BJ (cell line): ENCODE measurements around the gene PRM1. TPM values are rescaled to one million over a fixed set of nuclear protein-coding genes. Genes with fewer than 3 reads are reported as not detected.
"Not testable (repeated sequence)": the region's sequence is repeated elsewhere in the genome, so short reads cannot be mapped to it uniquely, and the experiment has no call there.

Experiments used
- CTCF ChIA-PET: fragments of 350-600 bp; formaldehyde crosslinking; extraction: SDS; loops from one replicate; lab custom pipeline; 2021; ENCODE audit warnings: antibody characterized with exemption, inconsistent platforms; lab: Yijun Ruan, JAX
- POLR2A ChIA-PET: fragments of 300-600 bp; sonication (Branson Sonifier 250); formaldehyde crosslinking; extraction: SDS; loops from one replicate; lab custom pipeline; 2021; ENCODE audit warnings: antibody characterized with exemption; lab: Charles Lee
- DNase-seq: peaks from one replicate; pipeline ENCODE4 v3.0.0-alpha.2; 2011; ENCODE audit warnings: low read depth
- H3K27me3 ChIP-seq: 2 replicates; pipeline ENCODE4 v1.6.0; 2011; ENCODE audit warnings: low read length; ENCODE audit not compliant: control insufficient read depth, insufficient read depth
- H3K36me3 ChIP-seq: 2 replicates; pipeline ENCODE4 v1.5.1; 2011; ENCODE audit warnings: low read length; ENCODE audit not compliant: control insufficient read depth, insufficient read depth
- H3K4me3 ChIP-seq: 2 replicates; pipeline ENCODE4 v1.5.1; 2011; ENCODE audit warnings: low read depth, mild to moderate bottlenecking, control low read depth, low read length
- polyA plus RNA-seq: library from polyadenylated mRNA; depleted of rRNA; stranded (reverse); fragments of >200 nt; gene quantifications from 2 replicates; pipeline ENCODE4 v1.2.3, GENCODE V29; 2011
- TF ChIP-seq, protein P1 (sequence below): IDR thresholded peaks from 2 replicates; pipeline ENCODE4 v1.5.1; 2011; ENCODE audit warnings: low read depth, mild to moderate bottlenecking, control low read depth, inconsistent platforms, low read length, moderate library complexity; ENCODE audit not compliant: insufficient read depth

Gene PRM1
- polyA plus RNA-seq, 1 experiment: not detected

GRCh38 chr16:11296351-11296705, 15.2 kb upstream of the PRM1 start:
- no peaks in the 10 kb centered on the region for H3K27me3 ChIP-seq

DNA sequence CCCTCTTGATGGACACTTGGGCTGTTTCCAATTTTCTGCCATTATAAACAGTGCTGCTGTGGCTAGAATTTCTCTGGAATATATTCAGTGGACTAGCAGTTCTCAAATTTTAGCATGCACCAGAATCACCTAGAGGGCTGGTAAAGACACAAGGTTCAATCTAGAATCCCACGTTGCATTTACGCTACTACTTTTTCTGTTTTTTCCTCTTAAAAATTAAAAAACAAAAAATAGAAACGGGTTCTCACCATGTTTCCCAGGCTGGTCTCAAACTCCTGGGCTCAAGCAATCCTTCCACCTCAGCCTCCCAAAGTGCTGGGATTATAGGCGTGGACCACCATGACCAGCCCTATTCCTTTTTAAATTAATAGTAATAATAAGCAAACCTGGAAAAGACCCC, 14.5 kb upstream of the PRM1 start:
- ChIA-PET CTCF (no interaction called here), POLR2A (no interaction called here)
- no peak for DNase-seq
- Histone ChIP-seq H3K36me3 (no peaks in the 10 kb centered on the region), H3K27me3 (peaks cover 2% of the 10 kb centered on the region; the same call in 1 of the 2 replicates), H3K4me3 (no peak overlapping the region)
- TF ChIP-seq, protein P1, sequence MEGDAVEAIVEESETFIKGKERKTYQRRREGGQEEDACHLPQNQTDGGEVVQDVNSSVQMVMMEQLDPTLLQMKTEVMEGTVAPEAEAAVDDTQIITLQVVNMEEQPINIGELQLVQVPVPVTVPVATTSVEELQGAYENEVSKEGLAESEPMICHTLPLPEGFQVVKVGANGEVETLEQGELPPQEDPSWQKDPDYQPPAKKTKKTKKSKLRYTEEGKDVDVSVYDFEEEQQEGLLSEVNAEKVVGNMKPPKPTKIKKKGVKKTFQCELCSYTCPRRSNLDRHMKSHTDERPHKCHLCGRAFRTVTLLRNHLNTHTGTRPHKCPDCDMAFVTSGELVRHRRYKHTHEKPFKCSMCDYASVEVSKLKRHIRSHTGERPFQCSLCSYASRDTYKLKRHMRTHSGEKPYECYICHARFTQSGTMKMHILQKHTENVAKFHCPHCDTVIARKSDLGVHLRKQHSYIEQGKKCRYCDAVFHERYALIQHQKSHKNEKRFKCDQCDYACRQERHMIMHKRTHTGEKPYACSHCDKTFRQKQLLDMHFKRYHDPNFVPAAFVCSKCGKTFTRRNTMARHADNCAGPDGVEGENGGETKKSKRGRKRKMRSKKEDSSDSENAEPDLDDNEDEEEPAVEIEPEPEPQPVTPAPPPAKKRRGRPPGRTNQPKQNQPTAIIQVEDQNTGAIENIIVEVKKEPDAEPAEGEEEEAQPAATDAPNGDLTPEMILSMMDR: no peak

More at GRCh38 chr16:11296351-11296705, 15.2 kb upstream of the PRM1 start:
- Histone ChIP-seq H3K4me3 (no peak overlapping the region), H3K36me3 (no peaks in the 10 kb centered on the region)
- no peak for DNase-seq
- CTCF ChIA-PET: interaction anchor here (1.0 to 1.3 kb wide), 2 partner anchors 13 to 100 kb away, joined by 4 read pairs; no protein-coding TSS in a partner anchor
- POLR2A ChIA-PET: no interaction called here
- TF ChIP-seq, protein P1: no peak

- ChIA-PET POLR2A (no interaction called here), CTCF (interaction anchor here (0.7 kb wide), 1 partner anchor 64 kb away, joined by 4 read pairs; no protein-coding TSS in a partner anchor)
- no peak for DNase-seq
- H3K27me3 ChIP-seq: peaks cover 6% of the 10 kb centered on the region
- TF ChIP-seq, protein P1: no peak
- no peak overlapping the region for H3K4me3 ChIP-seq
- no peaks in the 10 kb centered on the region for H3K36me3 ChIP-seq
Measured at GRCh38 chr16:11292076-11292748, 11.1 kb upstream of the PRM1 start.

- peaks cover 6% of the 10 kb centered on the region for H3K27me3 ChIP-seq
- H3K36me3 ChIP-seq: no peaks in the 10 kb centered on the region
- DNase-seq: no peak
- no peak overlapping the region for H3K4me3 ChIP-seq
- TF ChIP-seq, protein P1: no peak
- CTCF ChIA-PET: no interaction called here
- POLR2A ChIA-PET: no interaction called here
Measured at GRCh38 chr16:11291091-11291703, 10.1 kb upstream of the PRM1 start.

- TF ChIP-seq, protein P1: no peak
- CTCF ChIA-PET: no interaction called here
Measured at GRCh38 chr16:11290102-11290893, 9.2 kb upstream of the PRM1 start.

DNA sequence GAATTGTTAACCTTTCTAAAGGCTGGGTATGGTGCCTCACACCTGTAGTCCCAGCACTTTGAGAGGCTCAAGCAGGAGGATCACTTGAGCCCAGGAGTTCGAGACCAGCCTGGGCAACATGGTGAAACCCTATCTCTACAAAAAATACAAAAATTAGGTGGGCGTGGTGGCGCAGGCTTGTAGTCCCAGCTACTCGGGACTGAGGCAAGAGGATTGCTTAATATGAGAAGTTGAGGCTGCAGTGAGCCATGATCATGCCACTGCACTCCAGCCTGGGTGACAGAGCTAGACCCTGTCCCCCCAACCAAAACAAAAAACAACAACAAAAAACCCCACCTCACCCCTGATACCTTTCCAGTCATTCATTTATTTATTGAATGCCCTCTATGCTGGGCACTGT, 8.6 kb upstream of the PRM1 start:
- CTCF ChIA-PET: interaction anchor here (0.6 kb wide), 1 partner anchor 131 kb away, joined by 4 read pairs; no protein-coding TSS in a partner anchor
- DNase-seq, H3K4me3 ChIP-seq, POLR2A ChIA-PET, H3K36me3 ChIP-seq, H3K27me3 ChIP-seq: not testable (repeated sequence)

More at GRCh38 chr16:11290102-11290893, 9.2 kb upstream of the PRM1 start:
- DNase-seq: no peak
- peaks cover 6% of the 10 kb centered on the region for H3K27me3 ChIP-seq
- POLR2A ChIA-PET: no interaction called here
- no peak overlapping the region for H3K4me3 ChIP-seq
- H3K36me3 ChIP-seq: no peaks in the 10 kb centered on the region
